Trophoblast cell (in vitro differentiated cells and primary cell): ENCODE data around the gene TMEM184C. TPM values are rescaled to one million over a fixed set of nuclear protein-coding genes. Genes with fewer than 3 reads are reported as not detected.

Experiments
- DNase-seq, 2 donors: peaks; one replicate each; pipeline ENCODE4 v3.0.0-alpha.2; 2016
- H2AFZ ChIP-seq: 2 replicates; pipeline ENCODE4 v1.6.1; 2013; ENCODE audit warnings: low read length, moderate library complexity, mild to moderate bottlenecking; ENCODE audit not compliant: insufficient read depth, poor library complexity
- H2AK5ac ChIP-seq: 2 replicates; pipeline ENCODE4 v1.6.1; 2013; ENCODE audit warnings: mild to moderate bottlenecking, low read length
- H2BK120ac ChIP-seq: 2 replicates; pipeline ENCODE4 v1.6.1; 2013; ENCODE audit warnings: low read length, mild to moderate bottlenecking, moderate library complexity; ENCODE audit not compliant: insufficient read depth, poor library complexity
- H2BK12ac ChIP-seq: 2 replicates; pipeline ENCODE4 v1.6.1; 2013; ENCODE audit warnings: mild to moderate bottlenecking, low read length, moderate library complexity
- H2BK5ac ChIP-seq: 2 replicates; pipeline ENCODE4 v1.6.1; 2013; ENCODE audit warnings: low read length, low read depth, moderate library complexity, mild to moderate bottlenecking; ENCODE audit not compliant: poor library complexity
- H3K14ac ChIP-seq: 2 replicates; pipeline ENCODE4 v1.6.1; 2013; ENCODE audit warnings: mild to moderate bottlenecking, low read length
- H3K18ac ChIP-seq: 2 replicates; pipeline ENCODE4 v1.6.1; 2013; ENCODE audit warnings: mild to moderate bottlenecking, low read length
- H3K23ac ChIP-seq: 2 replicates; pipeline ENCODE4 v1.6.1; 2013; ENCODE audit warnings: low read length
- H3K27ac ChIP-seq: 2 replicates; pipeline ENCODE4 v1.5.1; 2013; ENCODE audit warnings: low read depth, mild to moderate bottlenecking, inconsistent platforms, low read length, moderate library complexity
- H3K27me3 ChIP-seq: 2 replicates; pipeline ENCODE4 v1.6.1; 2013; ENCODE audit warnings: inconsistent platforms, mild to moderate bottlenecking, low read length, moderate library complexity; ENCODE audit not compliant: insufficient read depth
- H3K36me3 ChIP-seq, 2 experiments: 1 replicate in 1 of 2; 2 replicates in 1 of 2; pipeline ENCODE4 v1.6.1; 2013; ENCODE audit warnings: low read length in 2 of 2, mild to moderate bottlenecking in 2 of 2, moderate library complexity in 1 of 2; ENCODE audit not compliant: insufficient read depth in 2 of 2, control insufficient read depth in 1 of 2
- H3K4ac ChIP-seq: 2 replicates; pipeline ENCODE4 v1.6.1; 2013; ENCODE audit warnings: low read depth, mild to moderate bottlenecking, low read length, moderate library complexity
- H3K4me1 ChIP-seq, 2 experiments: 1 replicate in 1 of 2; 2 replicates in 1 of 2; pipeline ENCODE4 v1.6.1; 2013; ENCODE audit warnings: low read length in 2 of 2, mild to moderate bottlenecking in 2 of 2, moderate library complexity in 1 of 2; ENCODE audit not compliant: insufficient read depth in 2 of 2, control insufficient read depth in 1 of 2
- H3K4me2 ChIP-seq: 2 replicates; pipeline ENCODE4 v1.6.1; 2013; ENCODE audit warnings: inconsistent platforms, mild to moderate bottlenecking, low read length, moderate library complexity
- H3K4me3 ChIP-seq: 2 replicates; pipeline ENCODE4 v1.5.1; 2013; ENCODE audit warnings: mild to moderate bottlenecking, low read depth, low read length, inconsistent platforms
- H3K79me1 ChIP-seq: one replicate; pipeline ENCODE4 v1.6.1; 2013; ENCODE audit warnings: low read length
- H3K79me2 ChIP-seq: 2 replicates; pipeline ENCODE4 v1.6.1; 2013; ENCODE audit warnings: low read length, mild to moderate bottlenecking; ENCODE audit not compliant: control insufficient read depth, insufficient read depth, poor library complexity
- H3K9ac ChIP-seq: 2 replicates; pipeline ENCODE4 v1.6.1; 2013; ENCODE audit warnings: mild to moderate bottlenecking, low read length
- H3K9me3 ChIP-seq: 2 replicates; pipeline ENCODE4 v1.6.1; 2013; ENCODE audit warnings: low read depth, mild to moderate bottlenecking, control low read depth, inconsistent platforms, low read length; ENCODE audit not compliant: insufficient read depth
- H4K12ac ChIP-seq: 2 replicates; pipeline ENCODE4 v1.6.1; 2013; ENCODE audit warnings: low read depth, mild to moderate bottlenecking, low read length, moderate library complexity
- H4K8ac ChIP-seq: 2 replicates; pipeline ENCODE4 v1.6.1; 2013; ENCODE audit warnings: low read depth, mild to moderate bottlenecking, low read length, moderate library complexity
- H4K91ac ChIP-seq: one replicate; pipeline ENCODE4 v1.6.1; 2013; ENCODE audit warnings: low read depth, mild to moderate bottlenecking, low read length, moderate library complexity
- WGBS: extraction: QIAGEN DNeasy Blood & Tissue Kit; methylation state at CpG from one replicate; pipeline ENCODE4 v1.1.7; 2013; ENCODE audit warnings: missing lambda C conversion rate; ENCODE audit not compliant: insufficient read length, insufficient coverage; ENCODE audit errors: extremely low coverage; 5-methylcytosine and 5-hydroxymethylcytosine counted together
- polyA plus RNA-seq: library from polyadenylated mRNA; stranded (reverse); fragments of 200-250 nt; gene quantifications from 2 replicates; pipeline ENCODE4 v1.2.3, GENCODE V29; 2013

Gene TMEM184C
- polyA plus RNA-seq: 15.8 and 16.7 TPM in 2 replicates

GRCh38 chr4:147617173-147617840 lies at the start of gene TMEM184C:
Gene TMEM184C, plus strand, starts transcription at chr4:147617397. Its CDS starts 560 bp downstream, at chr4:147617957.
- Histone ChIP-seq H3K23ac (no peak within 1 kb of the TSS), H2BK5ac (peak within 1 kb of the TSS; percentile 61), H3K9ac (peak within 1 kb of the TSS; percentile 94), H4K12ac (peak within 1 kb of the TSS; percentile 94), H2AFZ (peak within 1 kb of the TSS; percentile 95), H3K27ac (peak within 1 kb of the TSS; percentile 81), H3K14ac (peak within 1 kb of the TSS; percentile 62), H4K8ac (peak within 1 kb of the TSS; percentile 96), H3K79me1 (peaks cover 6% of the 10 kb centered on the region), H4K91ac (peak within 1 kb of the TSS; percentile 71), H2BK12ac (no peak within 1 kb of the TSS), H3K4me1 (peaks cover 2 to 6% of the 10 kb centered on the region in 2 experiments), H2BK120ac (peak within 1 kb of the TSS; percentile 68), H3K4me3 (peak within 1 kb of the TSS; percentile 93), H3K9me3 (no peaks in the 10 kb centered on the region), H3K4ac (peak within 1 kb of the TSS; percentile 50), H3K36me3 (no peaks in the 10 kb centered on the region), H3K4me2 (peak within 1 kb of the TSS; percentile 95), H3K27me3 (no peaks in the 10 kb centered on the region), H2AK5ac (peak within 1 kb of the TSS; percentile 19), H3K79me2 (peaks cover 4% of the 10 kb centered on the region), H3K18ac (peak within 1 kb of the TSS; percentile 93)
- peak; percentile 97 to 99 for DNase-seq
- no CpG with 5 or more reads among the region's 37 CpGs for WGBS

- H3K18ac ChIP-seq: no peak overlapping the region
- no peak for DNase-seq
- no peak overlapping the region for H3K27ac ChIP-seq
- H4K12ac ChIP-seq: no peak overlapping the region
- H4K91ac ChIP-seq: no peak overlapping the region
- H2BK5ac ChIP-seq: no peak overlapping the region
- no peak overlapping the region for H4K8ac ChIP-seq
- H2AK5ac ChIP-seq: no peak overlapping the region
- no peaks in the 10 kb centered on the region for H3K4me1 ChIP-seq
- H3K9me3 ChIP-seq: no peaks in the 10 kb centered on the region
- H3K4ac ChIP-seq: no peak overlapping the region
- WGBS: no CpG with 5 or more reads among the region's 4 CpGs
- H3K9ac ChIP-seq: no peak overlapping the region
- H3K79me2 ChIP-seq: no peaks in the 10 kb centered on the region
- H3K27me3 ChIP-seq: no peaks in the 10 kb centered on the region
- H2AFZ ChIP-seq: no peak overlapping the region
- no peak overlapping the region for H3K14ac ChIP-seq
- no peaks in the 10 kb centered on the region for H3K36me3 ChIP-seq
- H2BK120ac ChIP-seq: no peak overlapping the region
- no peaks in the 10 kb centered on the region for H3K79me1 ChIP-seq
- no peak overlapping the region for H3K23ac ChIP-seq
- H3K4me2 ChIP-seq: no peak overlapping the region
- no peak overlapping the region for H3K4me3 ChIP-seq
- no peak overlapping the region for H2BK12ac ChIP-seq
These were observed 46.6 kb upstream of the TMEM184C start for GRCh38 chr4:147570616-147571015.

GRCh38 chr4:147571036-147571770 lies 46.0 kb upstream of the TMEM184C start:
- Histone ChIP-seq H2BK5ac (no peak overlapping the region), H3K18ac (no peak overlapping the region), H3K4me3 (no peak overlapping the region), H3K79me1 (no peaks in the 10 kb centered on the region), H2BK12ac (no peak overlapping the region), H3K4me1 (no peaks in the 10 kb centered on the region), H3K27me3 (no peaks in the 10 kb centered on the region), H3K9me3 (no peaks in the 10 kb centered on the region), H2BK120ac (no peak overlapping the region), H3K4me2 (no peak overlapping the region), H3K79me2 (no peaks in the 10 kb centered on the region), H4K91ac (no peak overlapping the region), H4K12ac (no peak overlapping the region), H2AFZ (no peak overlapping the region), H3K9ac (no peak overlapping the region), H3K14ac (no peak overlapping the region), H2AK5ac (no peak overlapping the region), H3K36me3 (no peaks in the 10 kb centered on the region), H3K27ac (no peak overlapping the region), H4K8ac (no peak overlapping the region), H3K23ac (no peak overlapping the region), H3K4ac (no peak overlapping the region)
- no peak for DNase-seq
- no CpG with 5 or more reads among the region's 5 CpGs for WGBS

GRCh38 chr4:147576084-147576483 lies 41.1 kb upstream of the TMEM184C start:
- WGBS: no CpG with 5 or more reads among the region's 3 CpGs
- Histone ChIP-seq H3K9me3 (no peaks in the 10 kb centered on the region), H3K4me1 (peaks cover 2 to 3% of the 10 kb centered on the region in 2 experiments), H3K36me3 (no peaks in the 10 kb centered on the region), H4K8ac (no peak overlapping the region), H2AK5ac (no peak overlapping the region), H3K79me1 (no peaks in the 10 kb centered on the region), H3K4me3 (no peak overlapping the region), H3K14ac (no peak overlapping the region), H3K27me3 (no peaks in the 10 kb centered on the region), H2BK5ac (no peak overlapping the region), H3K4ac (no peak overlapping the region), H3K79me2 (no peaks in the 10 kb centered on the region), H3K4me2 (no peak overlapping the region), H2BK12ac (no peak overlapping the region), H2BK120ac (no peak overlapping the region), H2AFZ (no peak overlapping the region), H3K18ac (no peak overlapping the region), H3K23ac (no peak overlapping the region), H4K12ac (no peak overlapping the region), H3K9ac (no peak overlapping the region), H4K91ac (no peak overlapping the region), H3K27ac (no peak overlapping the region)
- DNase-seq: no peak
